PC-9 (cell line): Measurements from ENCODE around the gene TRIM40. TPM values are rescaled to one million over a fixed set of nuclear protein-coding genes. Genes with fewer than 3 reads are reported as not detected.
A peak's percentile ranks its signal among the peaks of the same experiment; 100 is the strongest.

Source experiments
- BruUV-seq: library from RNA; stranded (reverse); fragments of 400-500 nt; replicated peaks from 2 replicates; lab custom pipeline; 2021; lab: Mats Ljungman, UMichigan
- CTCF ChIA-PET: fragments of 300-600 bp; sonication (Branson Sonifier 250); formaldehyde crosslinking; loops from one replicate; lab custom pipeline; 2022; ENCODE audit warnings: antibody characterized with exemption; lab: Charles Lee
- POLR2A ChIA-PET: fragments of 300-600 bp; sonication (Branson Sonifier 250); formaldehyde crosslinking; loops from one replicate; lab custom pipeline; 2022; ENCODE audit warnings: antibody characterized with exemption; ENCODE audit not compliant: unreplicated experiment; lab: Charles Lee
- DNase-seq, 2 experiments: peaks; one replicate each; pipeline versions ENCODE4 v3.0.0 to v3.0.0-alpha.2; 2015 to 2022; ENCODE audit warnings: mixed read lengths in 1 of 2
- H2AFZ ChIP-seq: fragments of 200-600 bp; sonication (generic); 2 replicates; pipeline ENCODE4 v1.8.1; 2017; ENCODE audit warnings: antibody characterized with exemption
- H3F3A ChIP-seq: fragments of 200-600 bp; sonication (generic); 2 replicates; pipeline ENCODE4 v1.8.1; 2017; ENCODE audit warnings: antibody characterized with exemption, mild to moderate bottlenecking, low read depth; ENCODE audit not compliant: insufficient read depth
- H3K27ac ChIP-seq: fragments of 200-600 bp; sonication (generic); 2 replicates; pipeline ENCODE4 v1.6.1; 2016; ENCODE audit warnings: mixed run types
- H3K27me3 ChIP-seq: fragments of 200-600 bp; sonication (generic); 2 replicates; pipeline ENCODE4 v1.6.1; 2016; ENCODE audit warnings: low read depth, mixed run types; ENCODE audit not compliant: insufficient read depth
- H3K36me3 ChIP-seq: fragments of 200-600 bp; sonication (generic); 2 replicates; pipeline ENCODE4 v1.6.1; 2016; ENCODE audit warnings: low read depth, mixed run types
- H3K4me1 ChIP-seq: fragments of 200-600 bp; sonication (generic); replicated peaks from 2 replicates; pipeline ENCODE4 v1.6.1; 2016; ENCODE audit warnings: mixed run types; ENCODE audit not compliant: insufficient read depth
- H3K4me2 ChIP-seq: fragments of 200-600 bp; sonication (generic); 2 replicates; pipeline ENCODE4 v1.6.1; 2017; ENCODE audit warnings: mixed run types
- H3K4me3 ChIP-seq: fragments of 200-600 bp; sonication (generic); 2 replicates; pipeline ENCODE4 v1.6.1; 2016; ENCODE audit warnings: mixed run types
- H3K79me2 ChIP-seq: fragments of 200-600 bp; sonication (generic); 2 replicates; pipeline ENCODE4 v1.6.1; 2017; ENCODE audit warnings: low read depth, mixed run types
- H3K9me2 ChIP-seq: fragments of 200-600 bp; sonication (generic); 2 replicates; pipeline ENCODE4 v1.8.1; 2017; ENCODE audit warnings: mild to moderate bottlenecking; ENCODE audit not compliant: insufficient read depth
- H3K9me3 ChIP-seq: fragments of 200-600 bp; sonication (generic); 2 replicates; pipeline ENCODE4 v1.8.1; 2016; ENCODE audit warnings: low read depth; ENCODE audit not compliant: insufficient read depth
- H4K20me1 ChIP-seq: fragments of 200-600 bp; sonication (generic); 2 replicates; pipeline ENCODE4 v1.8.1; 2017; ENCODE audit not compliant: insufficient read depth
- CTCF ChIP-seq: fragments of 200-600 bp; sonication (generic); conservative IDR thresholded peaks from 2 replicates; pipeline ENCODE4 v1.6.1; 2017; ENCODE audit warnings: mixed run types, antibody characterized with exemption, mild to moderate bottlenecking, moderate library complexity
- EZH2 ChIP-seq: fragments of 200-600 bp; sonication (generic); IDR thresholded peaks from 2 replicates; pipeline ENCODE4 v1.8.0; 2017; ENCODE audit warnings: antibody characterized with exemption, low read depth
- intact Hi-C: fragments of 100-400 bp; cut with micrococcal nuclease; formaldehyde crosslinking; loops from one replicate; pipeline ENCODE4 v1.10.0; 2022; ENCODE audit not compliant: unreplicated experiment
- total RNA-seq: library from RNA; stranded (reverse); gene quantifications from 2 replicates; pipeline ENCODE4 v1.2.3, GENCODE V29; 2021

Gene TRIM40
- total RNA-seq, 1 experiment from 2014 or later, result not detected

- intact Hi-C loops, result no loop called here
- ChIA-PET CTCF (no interaction called here), POLR2A (no interaction called here)
- Histone ChIP-seq H3K4me1 (0 out of 2 replicates have a peak, but pooled peaks cover 7% of the 10 kb centered on the region), H3K9me2 (no peaks in the 10 kb centered on the region), H3F3A (no peaks in the 10 kb centered on the region), H4K20me1 (no peaks in the 10 kb centered on the region), H2AFZ (no peak overlapping the region), H3K27me3 (no peaks in the 10 kb centered on the region), H3K27ac (no peak overlapping the region), H3K79me2 (no peaks in the 10 kb centered on the region), H3K4me3 (no peak overlapping the region), H3K9me3 (no peaks in the 10 kb centered on the region), H3K4me2 (no peak overlapping the region), H3K36me3 (no peaks in the 10 kb centered on the region)
- TF ChIP-seq EZH2 (no peak), CTCF (no peak)
- DNase-seq, result no peak
- BruUV-seq, result no TSS peak
These were observed 24.3 kb downstream of the TRIM40 start for GRCh38 chr6:30160008-30160784.

- TF ChIP-seq CTCF (no peak), EZH2 (no peak)
- H3K36me3 ChIP-seq, result no peaks in the 10 kb centered on the region
- POLR2A ChIA-PET, result no interaction called here
- no peak within 1 kb of the TSS for H2AFZ ChIP-seq
- H3K9me2 ChIP-seq, result no peaks in the 10 kb centered on the region
- intact Hi-C loops, result no loop called here
- no peak within 1 kb of the TSS for H3K4me2 ChIP-seq
- H3K9me3 ChIP-seq, result no peaks in the 10 kb centered on the region
- no peaks in the 10 kb centered on the region for H3K79me2 ChIP-seq
- no peak within 1 kb of the TSS for H3K4me3 ChIP-seq
- CTCF ChIA-PET, result no interaction called here
- H4K20me1 ChIP-seq, result no peaks in the 10 kb centered on the region
- H3K27me3 ChIP-seq, result no peaks in the 10 kb centered on the region
- 0 out of 2 replicates have a peak, but pooled peaks cover 5% of the 10 kb centered on the region for H3K4me1 ChIP-seq
- no peak for DNase-seq
- no peaks in the 10 kb centered on the region for H3F3A ChIP-seq
- no TSS peak for BruUV-seq
- no peak within 1 kb of the TSS for H3K27ac ChIP-seq
These were observed 25.0 kb downstream of the TRIM40 start, which contains the start of gene TRIM10 for GRCh38 chr6:30160785-30161531. TRIM10 (minus strand) TSS chr6:30161211; CDS start chr6:30160858, 353 bp downstream.

- Histone ChIP-seq H3K9me2 (no peaks in the 10 kb centered on the region), H3K27ac (no peak overlapping the region), H2AFZ (no peak overlapping the region), H3K4me1 (no peaks in the 10 kb centered on the region), H3K79me2 (no peaks in the 10 kb centered on the region), H3K36me3 (no peaks in the 10 kb centered on the region), H3K27me3 (no peaks in the 10 kb centered on the region; the same call in 1 of the 2 replicates), H3K9me3 (no peaks in the 10 kb centered on the region), H3F3A (no peaks in the 10 kb centered on the region), H4K20me1 (no peaks in the 10 kb centered on the region), H3K4me2 (peak overlapping the region; percentile 32; the same call in 1 of the 2 replicates), H3K4me3 (no peak overlapping the region)
- intact Hi-C loops, result no loop called here
- ChIA-PET CTCF (no interaction called here), POLR2A (no interaction called here)
- DNase-seq, result peak in 1 of 2 experiments; percentile 6
- no TSS peak for BruUV-seq
- TF ChIP-seq EZH2 (no peak), CTCF (no peak)
These were observed 26.5 kb downstream of the TRIM40 start for GRCh38 chr6:30162265-30163089.
